ENCODE results near the gene ACKR1.

DNA sequence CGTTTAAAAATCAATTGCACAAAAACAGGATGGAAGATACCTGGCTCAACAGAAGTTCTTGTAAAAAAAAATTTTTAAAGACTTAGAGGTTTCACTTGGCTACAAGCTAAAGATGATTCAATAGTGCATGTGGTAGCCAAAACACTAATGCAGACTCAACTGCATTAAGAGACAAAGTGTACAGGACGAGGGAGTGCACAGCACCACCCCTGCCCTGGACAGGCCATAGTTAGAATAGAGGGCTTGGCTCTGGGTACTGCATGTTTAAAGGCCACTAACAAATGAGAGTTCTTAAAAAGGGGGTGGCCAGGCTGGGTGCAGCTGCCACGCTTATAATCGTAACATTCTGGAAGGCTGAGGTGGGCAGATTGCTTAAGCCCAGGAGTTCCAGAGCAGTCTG, 7.9 kb downstream of the ACKR1 start:
- TF ChIP-seq POLR2AphosphoS5 (IDR thresholded peaks at IDR 0.05; ENCODE audit: insufficient read depth, low read depth, low read length) (no peak), EZH2 (IDR thresholded peaks at IDR 0.05; ENCODE audit: borderline replicate concordance, low read depth, low read length, severe bottlenecking) (no peak), POLR2A (IDR thresholded peaks at IDR 0.05; ENCODE audit: low read depth, low read length) (no peak), JUN (IDR thresholded peaks at IDR 0.05; ENCODE audit: borderline replicate concordance, insufficient read depth, insufficient read length, low read depth) (no peak), FOS (IDR thresholded peaks at IDR 0.05; ENCODE audit: borderline replicate concordance, insufficient read depth, low read length) (no peak), MYC (IDR thresholded peaks at IDR 0.05; ENCODE audit: low read depth, low read length) (no peak)
- TF ChIP-seq, protein P1, sequence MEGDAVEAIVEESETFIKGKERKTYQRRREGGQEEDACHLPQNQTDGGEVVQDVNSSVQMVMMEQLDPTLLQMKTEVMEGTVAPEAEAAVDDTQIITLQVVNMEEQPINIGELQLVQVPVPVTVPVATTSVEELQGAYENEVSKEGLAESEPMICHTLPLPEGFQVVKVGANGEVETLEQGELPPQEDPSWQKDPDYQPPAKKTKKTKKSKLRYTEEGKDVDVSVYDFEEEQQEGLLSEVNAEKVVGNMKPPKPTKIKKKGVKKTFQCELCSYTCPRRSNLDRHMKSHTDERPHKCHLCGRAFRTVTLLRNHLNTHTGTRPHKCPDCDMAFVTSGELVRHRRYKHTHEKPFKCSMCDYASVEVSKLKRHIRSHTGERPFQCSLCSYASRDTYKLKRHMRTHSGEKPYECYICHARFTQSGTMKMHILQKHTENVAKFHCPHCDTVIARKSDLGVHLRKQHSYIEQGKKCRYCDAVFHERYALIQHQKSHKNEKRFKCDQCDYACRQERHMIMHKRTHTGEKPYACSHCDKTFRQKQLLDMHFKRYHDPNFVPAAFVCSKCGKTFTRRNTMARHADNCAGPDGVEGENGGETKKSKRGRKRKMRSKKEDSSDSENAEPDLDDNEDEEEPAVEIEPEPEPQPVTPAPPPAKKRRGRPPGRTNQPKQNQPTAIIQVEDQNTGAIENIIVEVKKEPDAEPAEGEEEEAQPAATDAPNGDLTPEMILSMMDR (IDR thresholded peaks at IDR 0.05; ENCODE audit: extremely low read depth in 1 of 2, insufficient read depth in 1 of 2, low read depth in 1 of 2, low read length in 2 of 2), result no peak
- TF ChIP-seq, protein P2, sequence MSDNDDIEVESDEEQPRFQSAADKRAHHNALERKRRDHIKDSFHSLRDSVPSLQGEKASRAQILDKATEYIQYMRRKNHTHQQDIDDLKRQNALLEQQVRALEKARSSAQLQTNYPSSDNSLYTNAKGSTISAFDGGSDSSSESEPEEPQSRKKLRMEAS (IDR thresholded peaks at IDR 0.05; ENCODE audit: insufficient read depth, insufficient read length), result no peak

Data from endothelial cell of umbilical vein (primary cell).